Activated naive CD8-positive, alpha-beta T cell treated with anti-CD3 and anti-CD28 coated beads for 36 hours (primary cell): ENCODE measurements around the gene GALNT2. TPM values are rescaled to one million over a fixed set of nuclear protein-coding genes. Genes with fewer than 3 reads are reported as not detected.

Experiments used
- DNase-seq: peaks from one replicate; pipeline ENCODE4 v3.0.0; 2021
- H3K27ac Mint-ChIP-seq: one replicate; pipeline ENCODE4 v1.8.0; 2022; ENCODE audit warnings: mild to moderate bottlenecking, moderate library complexity, mixed read lengths
- H3K27me3 Mint-ChIP-seq: one replicate; pipeline ENCODE4 v1.8.0; 2022; ENCODE audit warnings: mild to moderate bottlenecking, mixed read lengths
- H3K36me3 Mint-ChIP-seq: one replicate; pipeline ENCODE4 v1.8.0; 2021; ENCODE audit warnings: mild to moderate bottlenecking, mixed read lengths
- H3K4me1 Mint-ChIP-seq: one replicate; pipeline ENCODE4 v1.8.0; 2021; ENCODE audit warnings: mixed read lengths
- H3K4me3 Mint-ChIP-seq: one replicate; pipeline ENCODE4 v1.8.0; 2022; ENCODE audit warnings: mild to moderate bottlenecking, moderate library complexity, mixed read lengths
- H3K9me3 Mint-ChIP-seq: one replicate; pipeline ENCODE4 v1.8.0; 2022; ENCODE audit warnings: mixed read lengths
- total RNA-seq, 2 experiments: library from RNA; stranded (reverse); gene quantifications; one replicate each; pipeline ENCODE4 v1.2.3, GENCODE V29; 2021

Gene GALNT2
- total RNA-seq, 2 experiments from 2014 or later: 46.5 to 48.2 TPM

GRCh38 chr1:230278871-230279582 lies 212.0 kb downstream of the GALNT2 start:
- no peak for DNase-seq
- H3K4me3 Mint-ChIP-seq: no peak overlapping the region
- H3K27me3 Mint-ChIP-seq: no peaks in the 10 kb centered on the region
- peaks cover 42% of the 10 kb centered on the region for H3K4me1 Mint-ChIP-seq
- no peaks in the 10 kb centered on the region for H3K9me3 Mint-ChIP-seq
- peak overlapping the region; percentile 45 for H3K27ac Mint-ChIP-seq
- H3K36me3 Mint-ChIP-seq: peaks cover 17% of the 10 kb centered on the region

DNA sequence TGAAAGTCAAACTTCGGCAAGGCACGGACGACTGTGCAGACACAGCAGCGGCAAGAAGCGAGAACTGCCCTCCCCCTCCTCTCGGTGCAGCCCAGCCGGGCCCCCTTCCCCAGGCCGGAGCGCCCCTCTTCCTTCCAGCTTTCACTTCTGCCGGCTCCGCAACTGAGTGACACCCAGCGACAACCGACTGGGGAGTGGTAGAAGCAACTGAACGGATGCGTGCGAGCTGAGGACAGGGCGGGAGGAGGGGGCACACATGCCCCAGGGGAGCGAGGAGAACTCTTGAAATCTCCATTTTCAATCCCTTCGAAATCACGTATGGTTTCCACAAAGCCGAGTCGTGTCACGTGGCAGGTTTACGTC lies 212.5 kb downstream of the GALNT2 start:
- peaks cover 40% of the 10 kb centered on the region for H3K4me1 Mint-ChIP-seq
- no peak overlapping the region for H3K4me3 Mint-ChIP-seq
- peak overlapping the region; percentile 8 for H3K27ac Mint-ChIP-seq
- DNase-seq: no peak
- H3K9me3 Mint-ChIP-seq: no peaks in the 10 kb centered on the region
- H3K36me3 Mint-ChIP-seq: peaks cover 17% of the 10 kb centered on the region
- no peaks in the 10 kb centered on the region for H3K27me3 Mint-ChIP-seq

DNA sequence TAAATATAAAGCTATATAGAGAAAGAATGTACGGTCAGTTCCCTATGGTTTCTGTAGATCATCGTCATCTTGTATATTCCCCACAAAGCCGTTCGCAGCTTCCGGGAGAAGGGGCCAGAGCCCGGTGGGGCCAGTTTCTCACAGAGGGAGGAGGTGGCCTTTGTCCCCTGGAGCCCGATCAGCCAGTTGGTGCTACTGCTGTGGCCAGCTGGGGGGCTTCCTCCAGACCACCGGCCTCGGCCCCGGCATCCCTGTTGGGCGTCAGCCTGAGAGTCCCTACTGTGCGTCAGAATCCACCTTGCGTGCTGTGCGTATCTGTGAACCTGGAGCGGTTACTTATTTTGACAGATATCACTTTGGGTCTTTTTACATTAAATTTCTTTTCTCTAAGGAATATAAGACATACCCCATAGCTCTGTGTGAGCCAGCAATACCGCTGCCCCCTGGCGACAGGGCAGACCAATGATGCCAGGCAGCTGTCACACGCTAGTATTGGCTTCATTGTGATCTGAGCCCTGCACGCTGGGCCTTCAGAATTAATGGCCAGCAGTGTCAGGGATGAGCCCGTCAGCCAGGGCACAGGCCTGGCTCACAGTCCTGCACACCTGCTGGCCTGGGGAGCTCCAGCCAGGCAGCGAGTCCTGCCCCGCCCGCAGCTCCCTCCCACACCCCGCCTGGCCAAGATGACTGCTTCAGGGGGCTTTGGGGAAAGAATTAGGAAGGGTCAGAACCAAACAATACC lies 213.2 kb downstream of the GALNT2 start:
- Mint-ChIP-seq H3K36me3 (peaks cover 17% of the 10 kb centered on the region), H3K27me3 (no peaks in the 10 kb centered on the region), H3K27ac (peak overlapping the region; percentile 8), H3K4me3 (no peak overlapping the region), H3K9me3 (no peaks in the 10 kb centered on the region), H3K4me1 (peaks cover 39% of the 10 kb centered on the region)
- DNase-seq: no peak

DNA sequence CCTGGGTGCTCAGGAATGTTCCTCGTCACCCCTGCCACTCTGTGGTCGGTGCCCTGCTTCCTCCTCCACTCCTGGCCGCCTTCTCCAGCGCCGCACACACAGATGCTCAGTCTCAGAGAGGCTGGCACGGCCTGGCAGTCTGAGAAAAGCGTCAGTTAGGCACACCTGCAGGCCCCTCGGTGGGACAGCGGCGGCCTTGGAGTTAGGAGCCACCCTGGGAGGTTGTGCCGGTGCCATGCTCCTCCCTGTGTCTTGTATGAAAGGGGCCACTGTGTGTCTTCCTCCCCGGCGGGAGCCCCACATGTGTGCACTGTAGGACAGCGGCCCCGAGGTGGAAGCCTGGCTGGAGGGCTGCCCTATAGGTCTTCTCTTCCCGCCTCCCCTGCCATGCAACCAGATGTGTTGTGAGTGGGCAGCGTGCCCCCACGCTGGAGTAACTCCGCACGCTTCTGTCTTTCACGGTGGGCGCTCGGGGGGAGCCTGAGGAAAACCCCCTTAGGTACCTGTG lies 213.9 kb downstream of the GALNT2 start:
- DNase-seq: no peak
- peak overlapping the region; percentile 60 for H3K27ac Mint-ChIP-seq

DNA sequence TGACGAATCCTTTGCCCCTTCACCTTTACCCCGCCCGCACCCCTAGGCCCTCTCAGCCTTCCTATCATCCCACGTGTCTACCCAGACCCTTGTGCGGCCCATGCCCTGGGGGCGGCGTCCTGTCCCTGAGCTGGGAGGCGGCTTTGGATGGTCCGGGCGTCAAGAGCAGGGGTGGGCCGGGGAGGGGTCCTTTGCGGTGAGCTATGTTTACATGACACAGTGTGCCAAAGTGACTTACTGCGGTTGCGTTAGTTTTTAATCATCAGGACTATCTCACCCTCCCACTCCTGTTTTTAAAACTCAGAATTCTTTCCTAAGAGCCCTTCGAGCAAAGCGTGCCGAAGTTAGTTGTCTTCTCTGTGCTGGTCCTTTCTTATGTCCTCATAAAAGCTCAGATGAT lies 214.5 kb downstream of the GALNT2 start:
- no peak for DNase-seq
- H3K4me1 Mint-ChIP-seq: peaks cover 38% of the 10 kb centered on the region
- peak overlapping the region; percentile 60 for H3K27ac Mint-ChIP-seq
- no peaks in the 10 kb centered on the region for H3K9me3 Mint-ChIP-seq
- H3K27me3 Mint-ChIP-seq: no peaks in the 10 kb centered on the region
- H3K36me3 Mint-ChIP-seq: peaks cover 12% of the 10 kb centered on the region
- H3K4me3 Mint-ChIP-seq: no peak overlapping the region

More for the DNA sequence above, 213.9 kb downstream of the GALNT2 start:
- Mint-ChIP-seq H3K4me1 (peaks cover 39% of the 10 kb centered on the region), H3K4me3 (no peak overlapping the region), H3K27me3 (no peaks in the 10 kb centered on the region), H3K36me3 (peaks cover 17% of the 10 kb centered on the region), H3K9me3 (no peaks in the 10 kb centered on the region)

GRCh38 chr1:230282157-230282556 lies 215.1 kb downstream of the GALNT2 start:
- H3K27me3 Mint-ChIP-seq: no peaks in the 10 kb centered on the region
- peaks cover 32% of the 10 kb centered on the region for H3K4me1 Mint-ChIP-seq
- H3K27ac Mint-ChIP-seq: peak overlapping the region; percentile 82
- no peak for DNase-seq
- H3K4me3 Mint-ChIP-seq: no peak overlapping the region
- no peaks in the 10 kb centered on the region for H3K9me3 Mint-ChIP-seq
- H3K36me3 Mint-ChIP-seq: peaks cover 7% of the 10 kb centered on the region

DNA sequence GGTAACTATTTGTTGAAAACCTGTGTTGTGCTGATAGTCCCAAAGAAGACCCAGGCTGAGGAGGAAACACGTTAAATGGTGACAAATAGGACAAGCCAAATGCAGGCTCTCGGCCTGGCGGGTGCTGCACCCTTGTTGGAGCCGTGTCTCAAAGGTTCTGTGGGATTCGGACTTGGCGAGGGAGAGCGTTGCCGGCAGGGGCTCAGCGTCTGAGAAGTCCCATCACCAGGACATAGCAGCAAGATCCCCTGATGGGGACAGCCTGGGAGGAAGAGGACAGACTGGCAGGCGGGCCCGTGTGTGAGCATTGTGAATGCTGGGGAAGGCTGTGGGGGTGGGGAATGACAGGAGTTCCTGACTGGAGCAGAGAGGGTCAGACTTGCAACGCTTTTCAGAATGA lies 216.6 kb downstream of the GALNT2 start:
- H3K27me3 Mint-ChIP-seq: no peaks in the 10 kb centered on the region
- DNase-seq: no peak

GRCh38 chr1:230284891-230285290 lies 217.9 kb downstream of the GALNT2 start:
- H3K27me3 Mint-ChIP-seq: no peaks in the 10 kb centered on the region
- H3K27ac Mint-ChIP-seq: no peak overlapping the region
- peaks cover 11% of the 10 kb centered on the region for H3K4me1 Mint-ChIP-seq
- peaks cover 2% of the 10 kb centered on the region for H3K36me3 Mint-ChIP-seq
- no peak for DNase-seq
- no peaks in the 10 kb centered on the region for H3K9me3 Mint-ChIP-seq
- H3K4me3 Mint-ChIP-seq: no peak overlapping the region

More for the DNA sequence above, 216.6 kb downstream of the GALNT2 start:
- Mint-ChIP-seq H3K9me3 (no peaks in the 10 kb centered on the region), H3K4me3 (no peak overlapping the region), H3K27ac (no peak overlapping the region), H3K36me3 (peaks cover 2% of the 10 kb centered on the region), H3K4me1 (peaks cover 17% of the 10 kb centered on the region)

DNA sequence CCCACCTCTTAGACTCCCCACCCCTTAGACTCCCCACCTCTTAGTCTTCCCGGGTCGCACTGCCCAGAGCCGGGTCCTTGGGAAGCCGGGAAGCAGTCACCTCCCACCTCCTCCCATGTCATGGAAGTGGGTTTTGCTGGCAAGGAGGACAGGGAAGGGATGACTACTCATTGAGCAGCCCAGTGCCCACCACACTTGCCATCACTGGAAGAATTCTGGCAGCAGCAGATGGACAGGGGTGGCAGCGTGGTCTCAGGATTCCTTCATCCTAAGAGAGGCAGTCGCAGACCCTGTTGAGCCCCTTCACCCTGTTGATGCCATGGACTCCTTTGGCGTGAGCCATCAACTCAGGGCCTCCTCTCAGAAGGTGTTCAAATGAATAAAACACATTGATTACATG lies 218.3 kb downstream of the GALNT2 start:
- no peak overlapping the region for H3K27ac Mint-ChIP-seq
- H3K27me3 Mint-ChIP-seq: no peaks in the 10 kb centered on the region
- H3K4me1 Mint-ChIP-seq: peaks cover 11% of the 10 kb centered on the region
- DNase-seq: no peak
- H3K36me3 Mint-ChIP-seq: peaks cover 2% of the 10 kb centered on the region
- H3K9me3 Mint-ChIP-seq: no peaks in the 10 kb centered on the region
- H3K4me3 Mint-ChIP-seq: no peak overlapping the region

- DNase-seq: no peak
- no peak overlapping the region for H3K4me3 Mint-ChIP-seq
- H3K27ac Mint-ChIP-seq: no peak overlapping the region
- H3K36me3 Mint-ChIP-seq: peaks cover 2% of the 10 kb centered on the region
- H3K9me3 Mint-ChIP-seq: no peaks in the 10 kb centered on the region
- peaks cover 15% of the 10 kb centered on the region for H3K4me1 Mint-ChIP-seq
- peaks cover 5% of the 10 kb centered on the region for H3K27me3 Mint-ChIP-seq
These were observed 219.3 kb downstream of the GALNT2 start for GRCh38 chr1:230286166-230286889.

- no peak for DNase-seq
- Mint-ChIP-seq H3K4me1 (peaks cover 15% of the 10 kb centered on the region), H3K4me3 (no peak overlapping the region), H3K27me3 (peaks cover 10% of the 10 kb centered on the region), H3K36me3 (peaks cover 2% of the 10 kb centered on the region), H3K27ac (no peak overlapping the region), H3K9me3 (no peaks in the 10 kb centered on the region)
These were observed 219.8 kb downstream of the GALNT2 start for GRCh38 chr1:230286890-230287269.

DNA sequence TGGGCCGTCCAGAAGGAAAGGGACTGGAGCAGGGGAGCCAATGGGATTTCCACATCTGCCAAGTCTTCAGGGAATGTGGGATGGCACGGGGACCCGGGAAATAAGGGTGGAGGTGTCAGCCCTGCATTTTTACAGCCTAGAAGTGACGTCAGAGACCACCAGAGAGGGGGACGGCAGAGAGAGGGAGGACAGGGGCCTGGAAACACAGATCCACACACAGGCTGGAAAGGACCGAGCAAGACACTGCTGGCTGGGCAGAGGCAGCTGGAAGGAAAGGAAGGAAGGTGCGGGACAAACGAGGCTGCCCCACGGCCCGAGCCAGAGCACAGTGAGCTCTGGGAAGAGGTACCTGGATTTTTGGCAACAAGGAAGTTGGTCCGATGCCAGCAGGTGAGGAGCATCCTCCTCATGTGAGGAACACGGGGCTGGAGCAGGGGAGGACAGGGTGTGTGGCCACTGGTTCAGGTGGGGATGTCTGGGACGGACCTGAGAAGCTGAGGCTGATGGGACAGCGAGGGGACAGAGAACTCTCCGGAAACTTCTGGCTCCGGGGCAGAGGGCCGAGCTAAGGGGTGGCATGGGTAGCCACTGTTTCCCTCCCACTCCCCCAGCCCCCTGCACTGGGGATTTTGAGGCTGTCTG lies 220.8 kb downstream of the GALNT2 start:
- H3K9me3 Mint-ChIP-seq: no peaks in the 10 kb centered on the region
- no peak for DNase-seq
- H3K27ac Mint-ChIP-seq: no peak overlapping the region
- H3K4me3 Mint-ChIP-seq: no peak overlapping the region
- H3K27me3 Mint-ChIP-seq: peaks cover 20% of the 10 kb centered on the region
- H3K36me3 Mint-ChIP-seq: no peaks in the 10 kb centered on the region
- peaks cover 16% of the 10 kb centered on the region for H3K4me1 Mint-ChIP-seq

DNA sequence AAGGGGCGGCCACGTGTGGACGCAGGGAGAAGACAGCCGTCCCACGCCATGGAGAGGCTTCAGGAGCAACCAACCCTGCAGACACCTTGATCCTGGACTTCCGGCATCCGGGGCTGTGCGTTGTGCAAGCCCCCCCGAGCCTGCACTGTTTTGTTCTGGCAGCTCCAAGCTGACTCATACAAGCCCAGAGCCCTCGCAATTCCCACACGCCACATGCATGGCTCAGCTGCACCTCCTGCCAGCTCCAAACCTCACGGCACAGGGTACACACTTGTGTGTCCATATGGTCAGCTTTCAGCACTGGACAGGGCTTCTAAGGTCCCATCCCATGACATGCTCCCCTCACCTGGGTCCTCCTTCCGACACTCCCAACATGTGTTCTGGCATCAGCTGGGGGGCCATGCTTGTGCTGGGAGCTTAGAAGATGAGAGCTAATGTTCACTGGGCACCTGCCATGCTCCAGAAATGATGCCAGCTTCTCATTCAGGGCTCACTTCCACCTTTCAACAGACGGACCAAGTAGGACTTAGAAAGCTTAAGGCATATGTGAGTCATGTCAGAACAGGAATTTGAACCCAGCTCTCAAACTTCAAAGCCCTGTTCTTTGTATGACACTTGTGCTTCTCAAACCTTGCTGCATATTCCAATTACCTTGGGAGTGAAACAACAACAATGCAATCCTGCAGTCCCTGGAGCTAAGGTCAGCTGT lies 221.8 kb downstream of the GALNT2 start:
- H3K4me3 Mint-ChIP-seq: no peak overlapping the region
- H3K4me1 Mint-ChIP-seq: peaks cover 16% of the 10 kb centered on the region
- DNase-seq: no peak
- no peak overlapping the region for H3K27ac Mint-ChIP-seq
- H3K36me3 Mint-ChIP-seq: no peaks in the 10 kb centered on the region
- no peaks in the 10 kb centered on the region for H3K9me3 Mint-ChIP-seq
- peaks cover 26% of the 10 kb centered on the region for H3K27me3 Mint-ChIP-seq

GRCh38 chr1:230289350-230289644 lies 222.3 kb downstream of the GALNT2 start:
- Mint-ChIP-seq H3K27ac (no peak overlapping the region), H3K9me3 (no peaks in the 10 kb centered on the region), H3K36me3 (no peaks in the 10 kb centered on the region), H3K4me1 (peaks cover 14% of the 10 kb centered on the region), H3K27me3 (peaks cover 26% of the 10 kb centered on the region), H3K4me3 (no peak overlapping the region)
- no peak for DNase-seq
